HL-60 (cell line): Measurements from ENCODE around the gene CALML3.

Experiments used
- TF ChIP-seq, protein P1 (sequence below): IDR thresholded peaks from one replicate; pipeline ENCODE4 v1.5.1; 2011; ENCODE audit warnings: low read length, control low read depth, inconsistent platforms; ENCODE audit not compliant: insufficient read depth
- TF ChIP-seq, protein P2 (sequence below): IDR thresholded peaks from 2 replicates; pipeline ENCODE4 v1.6.1; 2012; ENCODE audit warnings: low read depth; ENCODE audit not compliant: insufficient replicate concordance

DNA sequence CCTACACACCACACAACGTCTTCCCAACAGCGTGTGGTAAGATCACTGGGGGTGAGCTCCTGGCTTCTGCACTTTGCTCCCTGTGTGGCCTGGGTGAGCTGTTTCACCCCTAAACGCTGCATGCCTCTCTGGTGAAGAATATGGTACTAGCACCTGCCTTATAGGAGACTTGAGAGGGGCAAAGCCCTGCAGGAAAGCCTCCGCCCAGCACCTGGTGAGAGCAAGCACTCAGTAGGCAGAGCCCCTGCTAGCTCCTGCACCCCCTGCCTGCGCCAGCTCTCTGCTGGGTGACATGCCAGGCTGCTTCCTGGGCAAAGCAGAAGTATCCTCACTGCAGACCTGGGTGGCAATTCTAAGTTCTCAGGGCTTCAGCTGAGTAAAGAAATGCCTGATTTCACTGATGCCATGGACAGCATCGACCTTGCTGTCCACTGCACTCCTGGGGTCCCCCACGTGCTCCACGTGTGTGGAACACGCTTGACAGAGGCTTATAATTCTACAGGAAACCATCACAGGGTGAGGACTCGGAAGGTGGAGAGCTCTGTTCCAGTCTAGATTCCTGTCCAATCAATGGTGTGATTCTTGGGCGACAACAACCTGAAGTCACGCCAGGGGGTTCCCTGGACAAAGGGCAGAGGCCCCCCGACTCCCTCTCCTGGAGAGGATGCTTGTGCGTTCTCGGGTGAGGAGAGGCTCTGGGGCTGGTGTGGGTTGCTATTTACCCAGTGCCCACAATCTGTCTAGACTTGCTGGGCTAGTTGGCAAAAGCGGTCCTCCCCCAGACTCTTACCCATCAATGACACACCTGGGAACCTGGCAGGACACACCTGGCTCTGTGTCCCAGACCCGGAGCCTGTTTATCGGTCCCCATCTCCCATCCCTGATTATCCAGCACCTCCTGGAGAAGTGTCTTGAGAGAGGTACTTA lies 20.4 kb upstream of the CALML3 start:
- TF ChIP-seq, protein P1, sequence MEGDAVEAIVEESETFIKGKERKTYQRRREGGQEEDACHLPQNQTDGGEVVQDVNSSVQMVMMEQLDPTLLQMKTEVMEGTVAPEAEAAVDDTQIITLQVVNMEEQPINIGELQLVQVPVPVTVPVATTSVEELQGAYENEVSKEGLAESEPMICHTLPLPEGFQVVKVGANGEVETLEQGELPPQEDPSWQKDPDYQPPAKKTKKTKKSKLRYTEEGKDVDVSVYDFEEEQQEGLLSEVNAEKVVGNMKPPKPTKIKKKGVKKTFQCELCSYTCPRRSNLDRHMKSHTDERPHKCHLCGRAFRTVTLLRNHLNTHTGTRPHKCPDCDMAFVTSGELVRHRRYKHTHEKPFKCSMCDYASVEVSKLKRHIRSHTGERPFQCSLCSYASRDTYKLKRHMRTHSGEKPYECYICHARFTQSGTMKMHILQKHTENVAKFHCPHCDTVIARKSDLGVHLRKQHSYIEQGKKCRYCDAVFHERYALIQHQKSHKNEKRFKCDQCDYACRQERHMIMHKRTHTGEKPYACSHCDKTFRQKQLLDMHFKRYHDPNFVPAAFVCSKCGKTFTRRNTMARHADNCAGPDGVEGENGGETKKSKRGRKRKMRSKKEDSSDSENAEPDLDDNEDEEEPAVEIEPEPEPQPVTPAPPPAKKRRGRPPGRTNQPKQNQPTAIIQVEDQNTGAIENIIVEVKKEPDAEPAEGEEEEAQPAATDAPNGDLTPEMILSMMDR, result no peak
- TF ChIP-seq, protein P2, sequence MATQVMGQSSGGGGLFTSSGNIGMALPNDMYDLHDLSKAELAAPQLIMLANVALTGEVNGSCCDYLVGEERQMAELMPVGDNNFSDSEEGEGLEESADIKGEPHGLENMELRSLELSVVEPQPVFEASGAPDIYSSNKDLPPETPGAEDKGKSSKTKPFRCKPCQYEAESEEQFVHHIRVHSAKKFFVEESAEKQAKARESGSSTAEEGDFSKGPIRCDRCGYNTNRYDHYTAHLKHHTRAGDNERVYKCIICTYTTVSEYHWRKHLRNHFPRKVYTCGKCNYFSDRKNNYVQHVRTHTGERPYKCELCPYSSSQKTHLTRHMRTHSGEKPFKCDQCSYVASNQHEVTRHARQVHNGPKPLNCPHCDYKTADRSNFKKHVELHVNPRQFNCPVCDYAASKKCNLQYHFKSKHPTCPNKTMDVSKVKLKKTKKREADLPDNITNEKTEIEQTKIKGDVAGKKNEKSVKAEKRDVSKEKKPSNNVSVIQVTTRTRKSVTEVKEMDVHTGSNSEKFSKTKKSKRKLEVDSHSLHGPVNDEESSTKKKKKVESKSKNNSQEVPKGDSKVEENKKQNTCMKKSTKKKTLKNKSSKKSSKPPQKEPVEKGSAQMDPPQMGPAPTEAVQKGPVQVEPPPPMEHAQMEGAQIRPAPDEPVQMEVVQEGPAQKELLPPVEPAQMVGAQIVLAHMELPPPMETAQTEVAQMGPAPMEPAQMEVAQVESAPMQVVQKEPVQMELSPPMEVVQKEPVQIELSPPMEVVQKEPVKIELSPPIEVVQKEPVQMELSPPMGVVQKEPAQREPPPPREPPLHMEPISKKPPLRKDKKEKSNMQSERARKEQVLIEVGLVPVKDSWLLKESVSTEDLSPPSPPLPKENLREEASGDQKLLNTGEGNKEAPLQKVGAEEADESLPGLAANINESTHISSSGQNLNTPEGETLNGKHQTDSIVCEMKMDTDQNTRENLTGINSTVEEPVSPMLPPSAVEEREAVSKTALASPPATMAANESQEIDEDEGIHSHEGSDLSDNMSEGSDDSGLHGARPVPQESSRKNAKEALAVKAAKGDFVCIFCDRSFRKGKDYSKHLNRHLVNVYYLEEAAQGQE, result no peak
